ENCODE measurements around the gene MEMO1.
"Not testable (repeated sequence)": the region's sequence is repeated elsewhere in the genome, so short reads cannot be mapped to it uniquely, and the experiment has no call there.

The MEMO1 gene

GRCh38 chr2:31978436-31978835, 32.4 kb downstream of the MEMO1 start:
- no peak for TF ChIP-seq CTCF (conservative IDR thresholded peaks at IDR 0.05)
- no peak overlapping the region for H3K27ac ChIP-seq

- no peak overlapping the region for H3K27ac ChIP-seq
- TF ChIP-seq CTCF (conservative IDR thresholded peaks at IDR 0.05) = no peak
Observed at GRCh38 chr2:31973665-31974064, 37.1 kb downstream of the MEMO1 start.

- no peak for TF ChIP-seq CTCF (conservative IDR thresholded peaks at IDR 0.05)
- H3K27ac ChIP-seq = no peak overlapping the region
Observed at GRCh38 chr2:31972059-31972458, 38.7 kb downstream of the MEMO1 start.

GRCh38 chr2:31969178-31969577, 41.6 kb downstream of the MEMO1 start:
- no peak overlapping the region for H3K27ac ChIP-seq
- no peak for TF ChIP-seq CTCF (conservative IDR thresholded peaks at IDR 0.05)

- no peak overlapping the region for H3K27ac ChIP-seq
- TF ChIP-seq CTCF (conservative IDR thresholded peaks at IDR 0.05) = no peak
Observed at GRCh38 chr2:31967790-31968189, 43.0 kb downstream of the MEMO1 start.

- not testable (repeated sequence) for H3K27ac ChIP-seq
Observed at GRCh38 chr2:31966402-31966801, 44.4 kb downstream of the MEMO1 start.

GRCh38 chr2:31965094-31965493, 45.7 kb downstream of the MEMO1 start:
- H3K27ac ChIP-seq = no peak overlapping the region
- no peak for TF ChIP-seq CTCF (conservative IDR thresholded peaks at IDR 0.05)

- TF ChIP-seq CTCF (conservative IDR thresholded peaks at IDR 0.05) = no peak
Observed at GRCh38 chr2:31962757-31963361, 47.9 kb downstream of the MEMO1 start.

More at GRCh38 chr2:31962757-31963361, 47.9 kb downstream of the MEMO1 start:
- no peak overlapping the region; the same call in 1 of the 2 replicates for H3K27ac ChIP-seq
